ENCODE data around the gene CDC42BPA.

CDC42BPA gene

GRCh38 chr1:226950316-226950715 lies 368.0 kb downstream of the CDC42BPA start:
- H3K36me3 Mint-ChIP-seq (ENCODE audit: low read depth): peaks cover 13% of the 10 kb centered on the region
- peaks cover 8% of the 10 kb centered on the region for H3K9me3 Mint-ChIP-seq
- no peak for TF ChIP-seq CTCF (IDR thresholded peaks at IDR 0.05; ENCODE audit: unreplicated experiment in 3 of 3)
- no peak overlapping the region for H3K27ac Mint-ChIP-seq
- H3K4me3 Mint-ChIP-seq: no peak overlapping the region
- peaks cover 3% of the 10 kb centered on the region for H3K27me3 Mint-ChIP-seq (ENCODE audit: low read depth)
- H3K4me1 Mint-ChIP-seq: peaks cover 15% of the 10 kb centered on the region

GRCh38 chr1:226949401-226949800 lies 368.9 kb downstream of the CDC42BPA start:
- Mint-ChIP-seq H3K4me3 (no peak overlapping the region), H3K4me1 (peaks cover 23% of the 10 kb centered on the region), H3K36me3 (ENCODE audit: low read depth) (peaks cover 8% of the 10 kb centered on the region), H3K27ac (no peak overlapping the region), H3K27me3 (ENCODE audit: low read depth) (peaks cover 7% of the 10 kb centered on the region), H3K9me3 (peaks cover 2% of the 10 kb centered on the region)
- TF ChIP-seq CTCF (IDR thresholded peaks at IDR 0.05; ENCODE audit: unreplicated experiment in 3 of 3): no peak

GRCh38 chr1:226948996-226949395 lies 369.3 kb downstream of the CDC42BPA start:
- Mint-ChIP-seq H3K36me3 (ENCODE audit: low read depth) (peaks cover 5% of the 10 kb centered on the region), H3K27me3 (ENCODE audit: low read depth) (peaks cover 7% of the 10 kb centered on the region), H3K4me3 (no peak overlapping the region), H3K4me1 (peaks cover 27% of the 10 kb centered on the region), H3K9me3 (peaks cover 2% of the 10 kb centered on the region), H3K27ac (no peak overlapping the region)
- TF ChIP-seq CTCF (IDR thresholded peaks at IDR 0.05; ENCODE audit: unreplicated experiment in 3 of 3): no peak

- no peak for TF ChIP-seq CTCF (IDR thresholded peaks at IDR 0.05; ENCODE audit: unreplicated experiment in 3 of 3)
- Mint-ChIP-seq H3K4me3 (no peak overlapping the region), H3K9me3 (peaks cover 2% of the 10 kb centered on the region), H3K4me1 (peaks cover 32% of the 10 kb centered on the region), H3K27me3 (ENCODE audit: low read depth) (peaks cover 7% of the 10 kb centered on the region), H3K27ac (no peak overlapping the region), H3K36me3 (ENCODE audit: low read depth) (peaks cover 4% of the 10 kb centered on the region)
These were observed 369.8 kb downstream of the CDC42BPA start for GRCh38 chr1:226948480-226948879.

- H3K36me3 Mint-ChIP-seq (ENCODE audit: low read depth): no peaks in the 10 kb centered on the region
- peaks cover 37% of the 10 kb centered on the region for H3K4me1 Mint-ChIP-seq
- no peaks in the 10 kb centered on the region for H3K9me3 Mint-ChIP-seq
- no peak overlapping the region for H3K4me3 Mint-ChIP-seq
- H3K27me3 Mint-ChIP-seq (ENCODE audit: low read depth): peaks cover 7% of the 10 kb centered on the region
- no peak for TF ChIP-seq CTCF (IDR thresholded peaks at IDR 0.05; ENCODE audit: unreplicated experiment in 3 of 3)
- H3K27ac Mint-ChIP-seq: no peak overlapping the region
These were observed 370.2 kb downstream of the CDC42BPA start for GRCh38 chr1:226948051-226948450.

GRCh38 chr1:226946841-226947240 lies 371.5 kb downstream of the CDC42BPA start:
- TF ChIP-seq CTCF (IDR thresholded peaks at IDR 0.05; ENCODE audit: unreplicated experiment in 3 of 3): no peak
- no peaks in the 10 kb centered on the region for H3K36me3 Mint-ChIP-seq (ENCODE audit: low read depth)
- H3K4me1 Mint-ChIP-seq: peaks cover 49% of the 10 kb centered on the region
- H3K4me3 Mint-ChIP-seq: no peak overlapping the region
- H3K9me3 Mint-ChIP-seq: no peaks in the 10 kb centered on the region
- H3K27me3 Mint-ChIP-seq (ENCODE audit: low read depth): peaks cover 10% of the 10 kb centered on the region
- no peak overlapping the region for H3K27ac Mint-ChIP-seq
